OCI-LY7 (cell line): ENCODE data around the gene RUVBL2.

Experiments used
- CTCF ChIP-seq: fragments of 200-600 bp; sonication (generic); conservative IDR thresholded peaks from 2 replicates; pipeline ENCODE4 v1.5.1; 2014; ENCODE audit warnings: mild to moderate bottlenecking, antibody characterized with exemption, low read length, moderate library complexity, mixed read lengths
- EZH2phosphoT487 ChIP-seq: fragments of 200-600 bp; sonication (generic); IDR thresholded peaks from 2 replicates; pipeline ENCODE4 v1.6.1; 2018; ENCODE audit warnings: low read depth, borderline replicate concordance, mild to moderate bottlenecking, mixed run types, antibody characterized with exemption, low read length, moderate library complexity, mixed read lengths

DNA sequence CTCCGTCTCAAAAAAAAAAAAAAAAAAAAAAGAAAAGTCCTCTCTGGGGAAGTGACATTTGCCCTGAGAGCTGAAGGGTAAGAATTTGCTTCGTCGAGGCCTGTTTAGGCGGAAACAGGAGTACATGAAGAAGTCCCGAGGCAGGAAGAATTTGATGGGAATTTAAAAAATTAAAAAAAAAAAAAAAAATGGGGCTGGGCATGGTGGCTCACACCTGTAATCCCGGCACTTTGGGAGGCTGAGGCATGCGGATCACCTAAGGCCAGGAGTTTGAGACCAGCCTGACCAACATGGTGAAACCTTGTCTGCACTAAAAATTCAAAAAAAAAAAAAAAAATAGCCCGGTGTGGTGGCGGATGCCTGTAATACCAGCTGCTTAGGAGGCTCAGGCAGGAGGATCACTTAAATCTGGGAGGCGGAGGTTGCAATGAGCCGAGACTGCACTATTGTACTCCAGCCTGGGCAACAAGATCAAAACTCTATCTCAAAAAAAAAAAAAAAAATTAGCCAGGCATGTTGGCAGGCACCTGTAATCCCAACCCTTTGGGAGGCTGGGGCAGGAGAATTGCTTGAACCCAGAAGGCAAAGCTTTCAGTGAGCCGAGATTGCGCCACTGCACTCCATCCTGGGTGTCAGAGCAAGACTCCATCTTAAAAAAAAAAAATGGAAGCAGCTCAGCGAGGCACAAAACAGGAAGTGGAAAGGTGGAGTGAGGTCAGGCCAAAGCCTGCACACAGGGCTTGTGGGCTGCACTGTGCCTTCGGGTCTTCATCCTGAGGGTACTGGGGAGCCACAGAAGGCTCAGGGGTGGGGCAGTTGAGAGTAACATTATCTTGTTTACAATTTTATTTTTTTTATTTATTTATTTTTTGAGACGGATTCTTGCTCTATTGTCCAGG is 34.1 kb upstream of the RUVBL2 start:
- TF ChIP-seq CTCF (no peak), EZH2phosphoT487 (no peak)
